NCI-H460 (cell line): ENCODE data around the gene SRPX2. TPM values are rescaled to one million over a fixed set of nuclear protein-coding genes. Genes with fewer than 3 reads are reported as not detected.
"Not testable (repeated sequence)": the region's sequence is repeated elsewhere in the genome, so short reads cannot be mapped to it uniquely, and the experiment has no call there.

Experiments used
- DNase-seq: peaks from one replicate; pipeline ENCODE4 v3.0.0-alpha.2; 2016; ENCODE audit warnings: low read depth; ENCODE audit errors: extremely low read depth
- total RNA-seq: library from RNA; depleted of rRNA; stranded (reverse); fragments of >200 nt; shearing (Covaris generic); gene quantifications from 2 replicates; pipeline ENCODE4 v1.2.3, GENCODE V29; 2014; rRNA removed

Gene SRPX2
- total RNA-seq, 1 experiment from 2014 or later = 39.8 TPM

GRCh38 chrX:100695991-100696390 is 52.0 kb downstream of the SRPX2 start:
- no peak for DNase-seq

- DNase-seq = no peak
These were observed 52.8 kb downstream of the SRPX2 start for GRCh38 chrX:100696699-100697351.

DNA sequence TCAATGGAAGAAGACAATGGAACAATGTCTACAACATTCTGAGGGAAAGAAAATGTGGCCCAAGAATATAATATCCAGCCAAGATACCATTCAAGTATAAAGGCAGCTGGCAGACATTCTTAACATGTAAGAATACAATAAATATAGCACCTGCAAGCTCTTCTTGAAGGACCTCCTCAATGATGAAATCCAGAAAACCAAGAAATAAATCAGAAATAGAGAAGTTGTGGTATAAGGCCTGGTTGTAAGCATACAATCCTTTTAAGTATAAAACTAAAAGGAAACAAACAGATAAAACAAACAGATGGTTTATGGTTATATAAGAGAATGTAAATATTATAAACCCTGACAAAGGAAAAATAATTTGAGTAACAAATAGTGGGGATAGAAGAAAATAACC is 54.6 kb downstream of the SRPX2 start:
- no peak for DNase-seq

DNA sequence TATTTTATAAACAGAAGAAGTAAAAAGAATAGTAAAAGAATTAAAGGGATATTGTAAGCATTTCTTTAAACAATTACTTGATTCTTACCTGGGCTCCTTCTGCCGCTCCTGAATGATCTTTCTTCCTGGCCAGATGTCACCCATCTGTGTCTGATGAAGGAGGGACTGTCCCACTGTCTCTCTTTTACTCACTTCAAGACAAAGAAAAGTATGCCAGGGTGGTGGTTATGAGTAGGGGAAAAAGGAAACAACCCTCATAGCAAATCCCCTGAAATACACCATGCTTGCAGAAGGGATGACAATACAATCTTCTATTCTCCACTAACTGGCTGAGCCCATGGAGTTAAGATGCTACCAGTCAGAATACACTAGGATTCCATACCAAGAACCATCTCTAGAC is 56.8 kb downstream of the SRPX2 start:
- no peak for DNase-seq

GRCh38 chrX:100704581-100705203 is 60.7 kb downstream of the SRPX2 start:
- DNase-seq = no peak

- no peak for DNase-seq
These were observed 66.8 kb downstream of the SRPX2 start for GRCh38 chrX:100710816-100711215.

GRCh38 chrX:100717363-100717762 is 73.4 kb downstream of the SRPX2 start:
- no peak for DNase-seq

GRCh38 chrX:100719139-100719538 is 75.1 kb downstream of the SRPX2 start:
- DNase-seq = no peak

- no peak for DNase-seq
These were observed 76.3 kb downstream of the SRPX2 start for GRCh38 chrX:100720301-100720700.

- DNase-seq = no peak
These were observed 77.3 kb downstream of the SRPX2 start for GRCh38 chrX:100721328-100721727.

GRCh38 chrX:100724006-100724405 is 80.0 kb downstream of the SRPX2 start:
- not testable (repeated sequence) for DNase-seq

Other genes with a start within 250 kb of the SRPX2 start
- gene PCDH19, start 233.9 kb upstream of the SRPX2 start, total RNA-seq = 0.05 and 0.06 TPM in 2 replicates
- not detected in 2 replicates for gene TNMD, start 59.3 kb upstream of the SRPX2 start, total RNA-seq
- gene TSPAN6, start 7.4 kb upstream of the SRPX2 start, total RNA-seq = 35.3 and 40.8 TPM in 2 replicates
- 7.4 and 9.7 TPM in 2 replicates for gene SYTL4, start 87.9 kb downstream of the SRPX2 start, total RNA-seq
- gene CSTF2, start 176.2 kb downstream of the SRPX2 start, total RNA-seq = 60.9 and 77.2 TPM in 2 replicates
- 0.78 and 1.4 TPM in 2 replicates for gene NOX1, start 230.2 kb downstream of the SRPX2 start, total RNA-seq